ENCODE measurements around the gene BTBD17. TPM values are rescaled to one million over a fixed set of nuclear protein-coding genes. Genes with fewer than 3 reads are reported as not detected.

Gene BTBD17
- total RNA-seq, 1 donor from 2014 or later, result 10.8 TPM

DNA sequence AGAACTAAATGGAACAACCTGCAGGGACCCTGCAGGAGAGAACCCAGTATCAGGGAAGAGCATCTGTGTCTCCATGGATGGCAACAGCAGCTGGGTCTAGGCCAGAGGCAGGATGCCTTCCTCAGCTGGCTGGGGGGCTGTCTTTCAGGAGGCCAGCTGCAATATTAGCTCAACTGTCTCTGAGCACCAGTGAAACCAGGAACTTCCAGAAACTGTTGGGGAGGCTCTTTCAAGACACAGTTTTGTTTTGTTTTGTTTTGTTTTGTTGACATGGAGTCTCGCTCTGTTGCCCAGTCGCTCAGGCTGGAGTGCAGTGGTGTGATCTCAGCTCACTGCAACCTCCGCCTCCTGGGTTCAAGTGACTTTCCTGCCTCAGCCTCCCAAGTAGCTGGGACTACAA is 13.2 kb upstream of the BTBD17 start:
- Histone ChIP-seq H3K9me3 (ENCODE audit: low read depth) (no peaks in the 10 kb centered on the region), H3K36me3 (no peaks in the 10 kb centered on the region), H3K4me1 (peaks cover 7% of the 10 kb centered on the region), H3K4me2 (no peak overlapping the region), H3K27me3 (no peaks in the 10 kb centered on the region), H3K4me3 (no peak overlapping the region), H3K9ac (no peak overlapping the region), H4K20me1 (ENCODE audit: low read depth) (no peaks in the 10 kb centered on the region), H3F3A (ENCODE audit: low read depth) (no peaks in the 10 kb centered on the region), H3K79me2 (ENCODE audit: low read depth) (no peaks in the 10 kb centered on the region), H3K27ac (no peak overlapping the region), H2AFZ (replicated peaks) (no peak overlapping the region)
- Mint-ChIP-seq H3K27ac (no peak overlapping the region), H3K4me1 (peaks cover 6% of the 10 kb centered on the region), H3K4me3 (no peak overlapping the region), H3K36me3 (no peaks in the 10 kb centered on the region), H3K27me3 (ENCODE audit: insufficient read depth, low read depth) (peaks cover 12% of the 10 kb centered on the region), H3K9me3 (no peaks in the 10 kb centered on the region)
- TF ChIP-seq EZH2 (IDR thresholded peaks at IDR 0.05) (no peak), EZH2phosphoT487 (IDR thresholded peaks at IDR 0.05) (no peak)
- TF ChIP-seq, protein P1, sequence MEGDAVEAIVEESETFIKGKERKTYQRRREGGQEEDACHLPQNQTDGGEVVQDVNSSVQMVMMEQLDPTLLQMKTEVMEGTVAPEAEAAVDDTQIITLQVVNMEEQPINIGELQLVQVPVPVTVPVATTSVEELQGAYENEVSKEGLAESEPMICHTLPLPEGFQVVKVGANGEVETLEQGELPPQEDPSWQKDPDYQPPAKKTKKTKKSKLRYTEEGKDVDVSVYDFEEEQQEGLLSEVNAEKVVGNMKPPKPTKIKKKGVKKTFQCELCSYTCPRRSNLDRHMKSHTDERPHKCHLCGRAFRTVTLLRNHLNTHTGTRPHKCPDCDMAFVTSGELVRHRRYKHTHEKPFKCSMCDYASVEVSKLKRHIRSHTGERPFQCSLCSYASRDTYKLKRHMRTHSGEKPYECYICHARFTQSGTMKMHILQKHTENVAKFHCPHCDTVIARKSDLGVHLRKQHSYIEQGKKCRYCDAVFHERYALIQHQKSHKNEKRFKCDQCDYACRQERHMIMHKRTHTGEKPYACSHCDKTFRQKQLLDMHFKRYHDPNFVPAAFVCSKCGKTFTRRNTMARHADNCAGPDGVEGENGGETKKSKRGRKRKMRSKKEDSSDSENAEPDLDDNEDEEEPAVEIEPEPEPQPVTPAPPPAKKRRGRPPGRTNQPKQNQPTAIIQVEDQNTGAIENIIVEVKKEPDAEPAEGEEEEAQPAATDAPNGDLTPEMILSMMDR (IDR thresholded peaks at IDR 0.05), result no peak
- no peak for DNase-seq (ENCODE audit: low spot score)

- no peak overlapping the region for H3K4me2 ChIP-seq
- H3K9ac ChIP-seq, result no peak overlapping the region
- no peaks in the 10 kb centered on the region for H4K20me1 ChIP-seq (ENCODE audit: low read depth)
- H3K27me3 ChIP-seq, result no peaks in the 10 kb centered on the region
- H3K27me3 Mint-ChIP-seq (ENCODE audit: insufficient read depth, low read depth), result peaks cover 12% of the 10 kb centered on the region
- peaks cover 8% of the 10 kb centered on the region for H3K4me1 ChIP-seq
- H3K27ac ChIP-seq, result no peak overlapping the region
- H3F3A ChIP-seq (ENCODE audit: low read depth), result no peaks in the 10 kb centered on the region
- TF ChIP-seq EZH2 (IDR thresholded peaks at IDR 0.05) (no peak), EZH2phosphoT487 (IDR thresholded peaks at IDR 0.05) (no peak)
- TF ChIP-seq, protein P1 (IDR thresholded peaks at IDR 0.05), result no peak
- no peak overlapping the region for H2AFZ ChIP-seq (replicated peaks)
- no peak overlapping the region for H3K4me3 ChIP-seq
- peaks cover 13% of the 10 kb centered on the region for H3K4me1 Mint-ChIP-seq
- DNase-seq (ENCODE audit: low spot score), result no peak
- no peaks in the 10 kb centered on the region for H3K36me3 Mint-ChIP-seq
- no peak overlapping the region for H3K27ac Mint-ChIP-seq
- H3K4me3 Mint-ChIP-seq, result no peak overlapping the region
- H3K79me2 ChIP-seq (ENCODE audit: low read depth), result no peaks in the 10 kb centered on the region
- no peaks in the 10 kb centered on the region for H3K9me3 ChIP-seq (ENCODE audit: low read depth)
- no peaks in the 10 kb centered on the region for H3K36me3 ChIP-seq
- no peaks in the 10 kb centered on the region for H3K9me3 Mint-ChIP-seq
Measured at GRCh38 chr17:74373838-74374606, 12.4 kb upstream of the BTBD17 start.

- H3K27me3 ChIP-seq, result no peaks in the 10 kb centered on the region
- Mint-ChIP-seq H3K9me3 (no peaks in the 10 kb centered on the region), H3K27ac (peak overlapping the region; percentile 63), H3K36me3 (no peaks in the 10 kb centered on the region), H3K4me3 (no peak overlapping the region), H3K27me3 (ENCODE audit: insufficient read depth, low read depth) (peaks cover 14% of the 10 kb centered on the region), H3K4me1 (peaks cover 18% of the 10 kb centered on the region)
- H3K79me2 ChIP-seq (ENCODE audit: low read depth), result no peaks in the 10 kb centered on the region
- H3K4me3 ChIP-seq, result no peak overlapping the region
- peaks cover 15% of the 10 kb centered on the region for H3K4me1 ChIP-seq
- no peak overlapping the region for H2AFZ ChIP-seq (replicated peaks)
- no peak overlapping the region for H3K27ac ChIP-seq
- H3K9ac ChIP-seq, result no peak overlapping the region
- no peaks in the 10 kb centered on the region for H3K9me3 ChIP-seq (ENCODE audit: low read depth)
- no peaks in the 10 kb centered on the region for H4K20me1 ChIP-seq (ENCODE audit: low read depth)
- no peak for DNase-seq (ENCODE audit: low spot score)
- no peaks in the 10 kb centered on the region for H3K36me3 ChIP-seq
- no peak overlapping the region for H3K4me2 ChIP-seq
- no peaks in the 10 kb centered on the region for H3F3A ChIP-seq (ENCODE audit: low read depth)
- TF ChIP-seq EZH2phosphoT487 (IDR thresholded peaks at IDR 0.05), result no peak
- TF ChIP-seq, protein P1 (IDR thresholded peaks at IDR 0.05), result no peak
- TF ChIP-seq EZH2 (IDR thresholded peaks at IDR 0.05), result no peak
Measured at GRCh38 chr17:74372426-74372825, 10.8 kb upstream of the BTBD17 start.
